ENCODE measurements around the gene SH2D3C. TPM values are rescaled to one million over a fixed set of nuclear protein-coding genes. Genes with fewer than 3 reads are reported as not detected.
A peak's percentile ranks its signal among the peaks of the same experiment; 100 is the strongest.

Gene SH2D3C
- total RNA-seq, 1 experiment from 2014 or later = not detected

- no TSS peak for BruUV-seq (replicated peaks)
- intact Hi-C loops (cut with micrococcal nuclease) = no loop called here
Observed at GRCh38 chr9:127717766-127718165, 60.7 kb downstream of the SH2D3C start.

GRCh38 chr9:127716412-127716811 lies 62.1 kb downstream of the SH2D3C start:
- CTCF ChIA-PET = interaction anchor here (1.0 to 1.7 kb wide), 2 partner anchors 19 to 204 kb away, joined by 4 to 10 read pairs; partner anchors contain the start of gene TOR2A
- no peaks in the 10 kb centered on the region for H3K9me3 Mint-ChIP-seq (ENCODE audit: unreplicated experiment)
- POLR2A ChIA-PET = interaction anchor here (0.6 to 2.9 kb wide), 8 partner anchors 8 to 565 kb away, joined by 3 to 14 read pairs (median 6); partner anchors contain the start of genes CDK9, STXBP1 and TOR2A
- no peak for TF ChIP-seq CTCF (IDR thresholded peaks at IDR 0.05; ENCODE audit: unreplicated experiment)
- H3K27ac Mint-ChIP-seq (ENCODE audit: low read depth, unreplicated experiment) = peak overlapping the region; percentile 81
- BruUV-seq (replicated peaks) = no TSS peak
- peak overlapping the region; percentile 79 for H3K4me3 Mint-ChIP-seq (ENCODE audit: unreplicated experiment)
- H3K4me1 Mint-ChIP-seq (ENCODE audit: insufficient read depth, unreplicated experiment) = peaks cover 20% of the 10 kb centered on the region
- no peak for DNase-seq (ENCODE audit: unreplicated experiment)
- no peaks in the 10 kb centered on the region for H3K27me3 Mint-ChIP-seq (ENCODE audit: insufficient read depth, unreplicated experiment)
- H3K36me3 Mint-ChIP-seq (ENCODE audit: insufficient read depth, unreplicated experiment) = no peaks in the 10 kb centered on the region
- intact Hi-C loops (cut with micrococcal nuclease) = no loop called here

More at GRCh38 chr9:127717766-127718165, 60.7 kb downstream of the SH2D3C start:
- Mint-ChIP-seq H3K9me3 (ENCODE audit: unreplicated experiment) (no peaks in the 10 kb centered on the region), H3K27ac (ENCODE audit: low read depth, unreplicated experiment) (no peak overlapping the region), H3K4me3 (ENCODE audit: unreplicated experiment) (no peak overlapping the region), H3K27me3 (ENCODE audit: insufficient read depth, unreplicated experiment) (no peaks in the 10 kb centered on the region), H3K4me1 (ENCODE audit: insufficient read depth, unreplicated experiment) (peaks cover 23% of the 10 kb centered on the region), H3K36me3 (ENCODE audit: insufficient read depth, unreplicated experiment) (no peaks in the 10 kb centered on the region)
- CTCF ChIA-PET = interaction anchor here (0.6 to 1.7 kb wide), 2 partner anchors 128 to 321 kb away, joined by 3 to 4 read pairs; no protein-coding TSS in a partner anchor
- POLR2A ChIA-PET = interaction anchor here (0.7 kb wide), 1 partner anchor 139 kb away, joined by 3 read pairs; no protein-coding TSS in a partner anchor
- no peak for TF ChIP-seq CTCF (IDR thresholded peaks at IDR 0.05; ENCODE audit: unreplicated experiment)
- DNase-seq (ENCODE audit: unreplicated experiment) = no peak

DNA sequence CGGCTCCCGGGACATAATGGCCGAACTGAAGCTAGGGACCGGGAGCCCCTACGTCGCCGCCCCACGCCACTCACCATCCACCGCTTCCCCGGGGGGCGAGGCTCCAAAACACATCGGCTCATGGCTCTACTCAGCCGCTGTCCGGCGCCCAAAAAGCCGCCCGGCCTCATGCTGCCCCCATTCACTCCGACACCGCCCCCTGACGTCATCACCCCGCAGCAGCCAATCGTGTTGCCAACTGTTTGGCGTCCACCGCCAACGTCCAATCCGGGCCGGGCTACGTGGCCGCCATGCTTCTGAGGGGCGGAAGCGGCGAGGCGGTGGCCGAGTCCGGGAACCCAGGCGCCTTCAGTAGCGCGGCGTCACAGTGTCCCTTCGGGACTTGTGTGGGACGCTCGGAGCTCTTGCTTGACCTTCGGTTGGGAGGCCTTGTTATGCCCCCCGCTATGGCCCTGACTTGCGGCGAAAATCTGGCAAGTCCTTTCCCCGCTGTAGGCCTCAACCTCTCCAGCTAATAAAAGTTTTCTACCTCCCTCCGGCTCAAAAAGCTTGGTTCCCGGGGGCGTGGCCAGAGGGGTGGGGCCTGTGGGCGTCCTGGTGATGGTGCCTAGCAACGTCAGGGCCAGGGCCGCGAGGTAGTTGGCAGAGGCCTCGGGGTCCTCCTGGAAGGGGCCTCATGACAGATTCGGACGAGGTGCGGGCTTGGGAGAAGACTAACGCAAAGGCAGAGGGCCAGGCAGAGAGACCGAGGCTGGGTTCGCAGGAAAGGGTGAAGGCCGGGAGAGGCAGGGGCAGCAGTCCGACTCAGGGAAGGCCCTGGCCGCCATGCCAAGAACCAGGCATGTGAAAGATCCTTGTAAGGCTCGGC lies 62.8 kb downstream of the SH2D3C start, which contains the start of the genes PTRH1 and TTC16:
PTRH1 (minus strand) TSS at position 194 of the 868 bp plus-strand sequence; CDS start at position 170, 24 bp downstream.
TTC16 (plus strand) TSS at position 610 of the 868 bp plus-strand sequence; CDS start at position 677, 67 bp downstream.
- CTCF ChIA-PET = interaction anchor here (0.6 to 1.7 kb wide), 6 partner anchors 19 to 206 kb away, joined by 3 to 10 read pairs (median 4); partner anchors contain the start of gene TOR2A
- peak; percentile 95 for DNase-seq (ENCODE audit: unreplicated experiment)
- no TSS peak for BruUV-seq (replicated peaks)
- intact Hi-C loops (cut with micrococcal nuclease) = no loop called here
- Mint-ChIP-seq H3K27me3 (ENCODE audit: insufficient read depth, unreplicated experiment) (no peaks in the 10 kb centered on the region), H3K4me1 (ENCODE audit: insufficient read depth, unreplicated experiment) (peaks cover 13% of the 10 kb centered on the region), H3K27ac (ENCODE audit: low read depth, unreplicated experiment) (peak within 1 kb of the TSS; percentile 81), H3K4me3 (ENCODE audit: unreplicated experiment) (peak within 1 kb of the TSS; percentile 79), H3K36me3 (ENCODE audit: insufficient read depth, unreplicated experiment) (no peaks in the 10 kb centered on the region), H3K9me3 (ENCODE audit: unreplicated experiment) (no peaks in the 10 kb centered on the region)
- POLR2A ChIA-PET = interaction anchor here (0.6 to 2.9 kb wide), 21 partner anchors 9 to 565 kb away, joined by 3 to 14 read pairs (median 3); partner anchors contain the start of genes CDK9, CFAP157, FPGS and ST6GALNAC4
- TF ChIP-seq CTCF (IDR thresholded peaks at IDR 0.05; ENCODE audit: unreplicated experiment) = no peak
